ENCODE measurements around the gene RBPMS2. TPM values are rescaled to one million over a fixed set of nuclear protein-coding genes. Genes with fewer than 3 reads are reported as not detected.

RBPMS2 gene
- total and polyA plus RNA-seq, 2 of the 8 experiments (the other 6 are each of a cell fraction or from before 2014, with no cell fraction given) = 55.8 to 238 TPM

- H3K56ac ChIP-seq (replicated peaks; ENCODE audit: insufficient read length, low read depth, low read length) = no peak overlapping the region
- no peak overlapping the region for H3K4me2 ChIP-seq (ENCODE audit: insufficient read depth in 1 of 2, low read depth in 2 of 2, low read length in 2 of 2)
- ChIA-PET CTCF (ENCODE audit: partially characterized antibody) (interaction anchor here (0.6 to 9.5 kb wide), 12 partner anchors 10 to 147 kb away, joined by 3 to 106 read pairs (median 5); no protein-coding TSS in a partner anchor), POLR2A (ENCODE audit: partially characterized antibody) (interaction anchor here (0.9 to 59.2 kb wide), 4 partner anchors 0 to 283 kb away, joined by 3 to 1192 read pairs (median 598); no protein-coding TSS in a partner anchor)
- H3K18ac ChIP-seq (ENCODE audit: extremely low read depth, low read length) = no peak overlapping the region
- TF ChIP-seq RBBP5 (IDR thresholded peaks at IDR 0.05; ENCODE audit: borderline replicate concordance, low read depth, low read length) (no peak), RAD21 (IDR thresholded peaks at IDR 0.05 in 1 of 2, conservative IDR thresholded peaks at IDR 0.05 in 1 of 2; ENCODE audit: low read depth in 2 of 2, low read length in 2 of 2) (no peak), HDAC6 (IDR thresholded peaks at IDR 0.05; ENCODE audit: low read depth, low read length) (no peak), CHD1 (IDR thresholded peaks at IDR 0.05; ENCODE audit: low read depth, low read length) (no peak), EP300 (IDR thresholded peaks at IDR 0.05; ENCODE audit: borderline replicate concordance in 1 of 2, low read depth in 2 of 2, low read length in 2 of 2) (no peak), POLR2A (IDR thresholded peaks at IDR 0.05; ENCODE audit: control extremely low read depth in 1 of 2, low read depth in 2 of 2, low read length in 2 of 2) (no peak; a peak in 1 of 3 replicates), RXRA (IDR thresholded peaks at IDR 0.05; ENCODE audit: insufficient read depth, low read depth, low read length) (no peak), TAF1 (IDR thresholded peaks at IDR 0.05; ENCODE audit: low read depth, low read length) (no peak), TEAD4 (IDR thresholded peaks at IDR 0.05; ENCODE audit: low read depth, low read length) (no peak), ATF3 (IDR thresholded peaks at IDR 0.05; ENCODE audit: insufficient read depth, low read depth, low read length) (no peak), RNF2 (IDR thresholded peaks at IDR 0.05; ENCODE audit: borderline replicate concordance, low read depth, low read length, missing control alignments, poor library complexity, severe bottlenecking) (no peak)
- no peak overlapping the region for H3K4ac ChIP-seq (replicated peaks; ENCODE audit: insufficient read length, low read depth, low read length)
- H3K27me3 ChIP-seq (replicated peaks in 1 of 4; ENCODE audit: control insufficient read depth in 3 of 4, extremely low read depth in 1 of 4, insufficient read depth in 3 of 4, low read length in 3 of 4) = peaks cover 0 to 2% (median 0%) of the 10 kb centered on the region in 4 experiments; a peak in 1 of 7 replicates
- H4K20me1 ChIP-seq (replicated peaks in 1 of 2; ENCODE audit: control insufficient read depth in 1 of 2, insufficient read depth in 2 of 2, low read length in 2 of 2) = peaks cover 34 to 57% of the 10 kb centered on the region in 2 experiments
- H3K14ac ChIP-seq (ENCODE audit: insufficient read length) = no peak overlapping the region
- no peaks in the 10 kb centered on the region for H3K9me3 ChIP-seq (ENCODE audit: insufficient read depth in 2 of 2, low read depth in 1 of 2, low read length in 1 of 2)
- no peak overlapping the region for H3K4me3 ChIP-seq (ENCODE audit: extremely low read depth in 1 of 4, insufficient read depth in 2 of 4, low read depth in 3 of 4, low read length in 4 of 4)
- H4K91ac ChIP-seq (replicated peaks; ENCODE audit: insufficient read length, low read length) = no peak overlapping the region
- H2AK5ac ChIP-seq (ENCODE audit: low read depth, low read length) = no peak overlapping the region
- 97% methylated on average over 2 of the region's 2 CpGs; no CpG with 5 or more reads in 1 of the 2 experiments for WGBS, 2 experiments (ENCODE audit: extremely low coverage in 1 of 2, insufficient coverage in 1 of 2, insufficient read length in 1 of 2, insufficient replicate concordance in 2 of 2, low coverage in 1 of 2, low lambda C conversion rate in 2 of 2, missing lambda C conversion rate in 1 of 2)
- H4K8ac ChIP-seq (ENCODE audit: extremely low read depth, insufficient read depth, low read length) = no peak overlapping the region
- H3K9ac ChIP-seq (replicated peaks in 1 of 4; ENCODE audit: extremely low read depth in 1 of 4, low read depth in 3 of 4, low read length in 3 of 4) = no peak overlapping the region
- no peak overlapping the region for H4K5ac ChIP-seq (ENCODE audit: insufficient read length, low read depth, low read length)
- H2BK15ac ChIP-seq (ENCODE audit: low read length) = no peak overlapping the region
- DNase-seq (ENCODE audit: low read depth in 1 of 2, low spot score in 2 of 2) (no peak), FAIRE-seq (no peak)
- H3K23me2 ChIP-seq (ENCODE audit: low read depth, low read length) = peaks cover 6% of the 10 kb centered on the region; the same call in 1 of the 2 replicates
- H3K27ac ChIP-seq (ENCODE audit: low read depth, low read length) = no peak overlapping the region
- H3K36me3 ChIP-seq (ENCODE audit: control insufficient read depth in 2 of 4, insufficient read depth in 4 of 4, low read length in 3 of 4) = peaks cover 15 to 58% (median 48%) of the 10 kb centered on the region in 4 experiments
- H3K4me1 ChIP-seq (replicated peaks in 1 of 4; ENCODE audit: control insufficient read depth in 3 of 4, insufficient read depth in 4 of 4, low read length in 3 of 4) = peaks cover 9 to 21% (median 18%) of the 10 kb centered on the region in 4 experiments
- no peak overlapping the region for H2AFZ ChIP-seq (ENCODE audit: low read length)
- no peak overlapping the region for H3K23ac ChIP-seq (ENCODE audit: insufficient read length)
- H2BK12ac ChIP-seq (ENCODE audit: low read depth, low read length) = no peak overlapping the region
- no peak overlapping the region for H2BK5ac ChIP-seq (ENCODE audit: low read depth, low read length)
- no peak overlapping the region for H2BK120ac ChIP-seq (replicated peaks; ENCODE audit: low read depth, low read length)
- peaks cover 38 to 77% of the 10 kb centered on the region in 2 experiments for H3K79me2 ChIP-seq (ENCODE audit: control insufficient read depth in 1 of 2, insufficient read depth in 2 of 2, low read length in 2 of 2)
- peaks cover 6% of the 10 kb centered on the region for H3K79me1 ChIP-seq (ENCODE audit: low read depth, low read length)
- no peak overlapping the region for H2BK20ac ChIP-seq (ENCODE audit: low read length)
Measured at GRCh38 chr15:64694816-64695215, 80.6 kb downstream of the RBPMS2 start.

Data from H1 (cell line).